Measurements from ENCODE around the gene S1PR4. TPM values are rescaled to one million over a fixed set of nuclear protein-coding genes. Genes with fewer than 3 reads are reported as not detected.
"Not testable (repeated sequence)": the region's sequence is repeated elsewhere in the genome, so short reads cannot be mapped to it uniquely, and the experiment has no call there.

The S1PR4 gene
- polyA plus RNA-seq, 3 donors = 1.5 to 8.3 (median 8.2) TPM

GRCh38 chr19:3204646-3205275 is 26.2 kb downstream of the S1PR4 start:
- WGBS, 3 donors = 93 to 95% (median 94%) methylated on average over 34 to 35 of the region's 35 CpGs
- H3K27ac ChIP-seq (ENCODE audit: low read depth, low read length) = no peak overlapping the region

GRCh38 chr19:3206216-3206953 is 27.8 kb downstream of the S1PR4 start:
- 94 to 96% (median 96%) methylated on average over 27 to 28 of the region's 28 CpGs for WGBS, 3 donors
- no peak overlapping the region for H3K27ac ChIP-seq (ENCODE audit: low read depth, low read length)

GRCh38 chr19:3207461-3208242 is 29.1 kb downstream of the S1PR4 start:
- 92% methylated on average over 38 to 43 of the region's 43 CpGs for WGBS, 3 donors
- H3K27ac ChIP-seq (ENCODE audit: low read depth, low read length) = no peak overlapping the region

GRCh38 chr19:3208317-3209207 is 30.0 kb downstream of the S1PR4 start:
- no peak overlapping the region for H3K27ac ChIP-seq (ENCODE audit: low read depth, low read length)
- 87 to 91% (median 88%) methylated on average over 32 to 33 of the region's 33 CpGs for WGBS, 3 donors

- H3K27ac ChIP-seq (ENCODE audit: low read depth, low read length) = no peak overlapping the region
- WGBS, 3 donors = 38 to 44% (median 43%) methylated on average over 20 of the region's 20 CpGs
Measured at GRCh38 chr19:3210347-3211017, 31.9 kb downstream of the S1PR4 start.

- no peak overlapping the region for H3K27ac ChIP-seq (ENCODE audit: low read depth, low read length)
- 44 to 57% (median 51%) methylated on average over 12 of the region's 12 CpGs for WGBS, 3 donors
Measured at GRCh38 chr19:3211191-3211590, 32.6 kb downstream of the S1PR4 start.

GRCh38 chr19:3213159-3213558 is 34.6 kb downstream of the S1PR4 start:
- WGBS, 3 donors = 89 to 94% (median 93%) methylated on average over 7 of the region's 7 CpGs
- H3K27ac ChIP-seq (ENCODE audit: low read depth, low read length) = no peak overlapping the region

- WGBS, 3 donors = 89 to 93% (median 91%) methylated on average over 5 of the region's 5 CpGs
Measured at GRCh38 chr19:3216874-3217273, 38.3 kb downstream of the S1PR4 start.

GRCh38 chr19:3220576-3220975 is 42.0 kb downstream of the S1PR4 start:
- WGBS, 3 donors = 74 to 80% (median 74%) methylated on average over 12 of the region's 12 CpGs
- no peak overlapping the region for H3K27ac ChIP-seq (ENCODE audit: low read depth, low read length)

More at GRCh38 chr19:3216874-3217273, 38.3 kb downstream of the S1PR4 start:
- no peak overlapping the region for H3K27ac ChIP-seq (ENCODE audit: low read depth, low read length)

- not testable (repeated sequence) for H3K27ac ChIP-seq (ENCODE audit: low read depth, low read length)
- 80 to 87% (median 84%) methylated on average over 5 of the region's 5 CpGs for WGBS, 3 donors
Measured at GRCh38 chr19:3221576-3221975, 43.0 kb downstream of the S1PR4 start.

GRCh38 chr19:3222709-3223108 is 44.1 kb downstream of the S1PR4 start:
- 85 to 96% (median 89%) methylated on average over 5 of the region's 5 CpGs for WGBS, 3 donors
- no peak overlapping the region for H3K27ac ChIP-seq (ENCODE audit: low read depth, low read length)

- WGBS, 3 donors = 1 to 2% (median 2%) methylated on average over 55 to 91 of the region's 94 CpGs
- no peak within 1 kb of the TSS for H3K27ac ChIP-seq (ENCODE audit: low read depth, low read length)
Measured at GRCh38 chr19:3224346-3225168, 46.0 kb downstream of the S1PR4 start, which contains the start of gene CELF5. Gene CELF5, plus strand, starts transcription at chr19:3224661. Its CDS starts 79 bp downstream, at chr19:3224740.

GRCh38 chr19:3225169-3225485 is 46.6 kb downstream of the S1PR4 start:
- 1 to 3% (median 3%) methylated on average over 6 to 9 of the region's 9 CpGs for WGBS, 3 donors
- H3K27ac ChIP-seq (ENCODE audit: low read depth, low read length) = no peak overlapping the region

- no peak overlapping the region for H3K27ac ChIP-seq (ENCODE audit: low read depth, low read length)
- WGBS, 3 donors = 34 to 38% (median 37%) methylated on average over 16 of the region's 16 CpGs
Measured at GRCh38 chr19:3225677-3226093, 47.1 kb downstream of the S1PR4 start.

GRCh38 chr19:3227054-3227626 is 48.6 kb downstream of the S1PR4 start:
- H3K27ac ChIP-seq (ENCODE audit: low read depth, low read length) = no peak overlapping the region
- 67 to 78% (median 71%) methylated on average over 12 of the region's 12 CpGs for WGBS, 3 donors

- H3K27ac ChIP-seq (ENCODE audit: low read depth, low read length) = no peak overlapping the region
- 38 to 51% (median 47%) methylated on average over 9 of the region's 9 CpGs for WGBS, 3 donors
Measured at GRCh38 chr19:3229346-3229743, 50.8 kb downstream of the S1PR4 start.

Measured in adipose tissue (tissue), 3 donors.